ENCODE data around the gene TPSB2.
"Not testable (repeated sequence)": the region's sequence is repeated elsewhere in the genome, so short reads cannot be mapped to it uniquely, and the experiment has no call there.

Gene TPSB2

DNA sequence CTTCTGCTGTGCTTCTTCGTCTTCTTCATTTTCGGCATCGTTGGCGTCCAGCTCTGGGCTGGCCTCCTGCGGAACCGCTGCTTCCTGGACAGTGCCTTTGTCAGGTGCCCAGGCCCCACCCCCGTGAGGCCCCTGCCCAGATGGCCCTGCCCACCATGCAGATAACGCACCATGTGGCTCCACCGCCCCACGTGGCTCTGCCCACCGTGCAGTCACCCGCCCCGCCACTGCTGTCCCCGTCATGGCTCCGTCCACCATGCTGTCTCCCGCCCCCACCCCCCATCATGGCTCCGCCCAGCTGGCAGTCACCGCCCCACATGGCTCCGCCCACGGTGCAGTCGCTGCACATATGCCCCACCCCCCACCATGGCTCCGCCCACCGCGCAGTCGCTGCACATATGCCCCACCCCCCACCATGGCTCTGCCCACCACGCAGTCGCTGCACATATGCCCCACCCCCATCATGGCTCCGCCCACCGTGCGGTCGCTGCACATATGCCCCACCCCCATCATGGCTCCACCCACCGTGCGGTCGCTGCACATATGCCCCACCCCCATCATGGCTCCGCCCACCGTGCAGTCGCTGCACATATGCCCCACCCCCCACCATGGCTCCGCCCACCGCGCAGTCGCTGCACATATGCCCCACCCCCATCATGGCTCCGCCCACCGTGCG, 31.2 kb downstream of the TPSB2 start:
- not testable (repeated sequence) for DNase-seq

- DNase-seq, result no peak
Measured at GRCh38 chr16:1198194-1198593, 31.8 kb downstream of the TPSB2 start.

DNA sequence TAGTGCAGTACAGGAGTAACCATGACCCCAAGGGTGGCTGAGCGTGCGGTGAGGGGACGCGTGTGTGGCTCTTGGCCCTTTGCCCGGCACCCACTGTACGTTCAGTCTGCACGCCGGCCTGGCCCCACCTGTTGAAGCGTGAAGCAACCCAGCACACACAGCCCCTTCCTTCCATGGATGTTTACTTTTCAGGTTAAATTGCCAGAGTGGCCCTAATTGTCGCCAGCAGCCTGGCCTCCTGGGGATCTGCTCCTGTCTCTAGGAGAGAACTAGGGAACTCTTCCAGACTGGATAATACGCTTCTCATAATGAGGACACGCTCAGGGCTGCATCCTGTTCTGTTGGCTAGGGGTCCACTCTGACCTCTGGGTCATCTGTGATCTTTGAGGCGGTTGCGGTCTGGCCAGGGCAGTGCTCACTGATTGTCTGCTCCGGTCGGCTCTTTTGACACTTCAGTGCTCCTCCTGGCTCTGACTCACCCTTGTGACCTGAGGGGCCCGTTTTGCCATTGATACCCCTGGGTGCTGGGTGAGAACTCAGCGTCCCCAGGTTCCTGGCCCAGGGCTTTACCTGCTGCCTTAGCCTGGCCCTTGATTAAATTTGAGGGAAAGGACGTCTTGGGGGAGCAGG, 32.6 kb downstream of the TPSB2 start:
- DNase-seq, result no peak

DNA sequence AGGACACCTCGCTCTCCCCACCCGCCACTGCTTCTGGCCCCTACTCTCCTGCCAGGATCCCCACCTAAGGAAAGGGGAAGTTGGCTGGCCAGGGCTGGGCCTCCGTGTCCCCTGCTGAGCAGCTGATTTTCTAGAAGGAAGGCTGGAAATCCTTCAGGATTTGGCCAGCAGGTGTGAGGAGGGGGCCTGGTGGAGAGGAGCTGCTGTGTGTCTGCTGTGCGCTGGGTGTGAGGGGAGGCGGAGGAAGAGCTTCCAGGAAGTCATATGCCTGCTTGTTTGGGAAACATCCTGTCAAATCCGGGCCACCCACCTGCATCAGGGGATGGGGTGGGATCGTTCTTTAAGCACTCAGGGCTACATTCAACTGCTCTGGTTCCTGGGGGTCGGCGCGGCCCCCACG, 33.5 kb downstream of the TPSB2 start:
- DNase-seq, result no peak

DNA sequence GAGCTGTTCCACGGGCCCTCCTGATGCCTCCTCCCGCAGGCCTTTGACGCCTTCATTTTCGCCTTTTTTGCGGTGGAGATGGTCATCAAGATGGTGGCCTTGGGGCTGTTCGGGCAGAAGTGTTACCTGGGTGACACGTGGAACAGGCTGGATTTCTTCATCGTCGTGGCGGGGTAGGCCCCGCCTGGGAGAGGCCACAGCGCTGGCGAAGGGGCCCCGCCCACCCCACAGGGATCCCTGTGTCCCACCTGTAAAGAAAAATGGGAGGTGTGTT, 34.7 kb downstream of the TPSB2 start:
- no peak for DNase-seq

- DNase-seq, result no peak
Measured at GRCh38 chr16:1194665-1195392, 35.2 kb downstream of the TPSB2 start.

DNA sequence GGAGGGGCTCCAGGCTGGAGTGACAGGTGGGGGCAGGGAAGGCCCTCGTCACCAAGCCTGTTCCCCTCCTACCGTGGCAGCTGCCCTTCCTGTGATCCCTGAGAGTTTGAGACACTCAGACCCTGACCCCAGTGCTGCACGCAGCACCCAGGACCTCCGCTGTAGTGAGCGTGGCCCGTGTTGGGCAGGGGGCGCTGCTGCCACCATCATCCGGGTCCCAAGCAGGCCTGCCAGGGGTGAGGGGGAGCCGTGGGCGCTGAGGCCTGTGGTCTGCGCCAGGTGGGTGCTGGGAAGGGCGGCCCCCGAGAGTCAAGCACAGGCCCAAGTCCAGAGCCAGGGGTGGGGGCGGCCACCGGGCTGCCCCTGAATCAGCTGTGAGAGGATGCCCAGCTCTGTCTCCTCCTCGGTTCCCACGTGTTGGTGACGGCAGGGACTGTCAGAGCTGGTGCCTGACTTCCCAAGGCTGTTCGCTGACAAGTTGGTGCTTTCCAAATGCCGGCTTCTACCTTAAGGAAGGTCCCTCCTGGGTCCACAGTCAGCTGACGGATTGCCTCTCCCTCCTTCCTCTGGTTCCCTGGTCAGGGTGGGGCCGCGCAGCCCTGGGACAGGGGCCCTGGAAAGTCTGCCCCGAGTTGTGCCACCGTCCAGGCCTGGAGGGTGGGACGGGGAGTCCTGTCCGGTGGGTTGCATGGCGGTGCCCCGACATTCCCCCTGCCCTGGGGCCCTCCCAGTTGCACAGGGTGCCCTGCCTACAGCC, 36.0 kb downstream of the TPSB2 start:
- no peak for DNase-seq

DNA sequence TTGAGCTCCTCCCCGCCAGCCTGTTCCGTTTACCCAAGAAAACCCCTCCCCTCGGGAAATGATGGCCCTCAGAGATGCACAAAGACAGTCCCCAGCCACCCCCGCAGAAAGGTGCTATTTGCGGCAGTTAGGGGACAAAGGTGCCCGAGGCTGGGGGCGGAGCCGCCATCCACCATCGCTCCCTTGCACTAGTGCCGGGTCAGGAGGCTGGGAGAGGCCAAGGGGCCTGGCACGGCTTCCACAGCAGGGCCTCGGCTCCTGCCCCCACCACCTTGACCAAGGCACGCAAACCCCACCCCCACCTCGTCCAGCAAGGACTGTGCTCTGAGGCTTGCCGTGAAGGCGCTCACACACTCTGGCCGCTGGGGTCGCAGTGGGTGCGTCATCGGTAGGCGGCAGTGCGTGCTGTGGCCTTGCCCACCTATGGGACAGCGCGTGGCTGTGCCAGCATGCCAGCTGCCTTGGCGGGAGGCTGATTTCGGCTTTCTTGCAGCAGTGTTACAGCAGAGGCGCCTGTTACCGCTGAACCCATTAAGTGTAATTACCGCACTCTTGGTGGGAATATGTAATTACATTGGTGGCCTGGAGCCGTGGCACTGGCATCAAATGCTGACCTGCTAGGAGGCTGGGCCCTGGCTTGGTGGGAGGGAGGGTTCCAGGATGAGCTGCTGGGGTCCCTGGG, 36.7 kb downstream of the TPSB2 start:
- no peak for DNase-seq

GRCh38 chr16:1192384-1193073, 37.5 kb downstream of the TPSB2 start:
- no peak for DNase-seq

DNA sequence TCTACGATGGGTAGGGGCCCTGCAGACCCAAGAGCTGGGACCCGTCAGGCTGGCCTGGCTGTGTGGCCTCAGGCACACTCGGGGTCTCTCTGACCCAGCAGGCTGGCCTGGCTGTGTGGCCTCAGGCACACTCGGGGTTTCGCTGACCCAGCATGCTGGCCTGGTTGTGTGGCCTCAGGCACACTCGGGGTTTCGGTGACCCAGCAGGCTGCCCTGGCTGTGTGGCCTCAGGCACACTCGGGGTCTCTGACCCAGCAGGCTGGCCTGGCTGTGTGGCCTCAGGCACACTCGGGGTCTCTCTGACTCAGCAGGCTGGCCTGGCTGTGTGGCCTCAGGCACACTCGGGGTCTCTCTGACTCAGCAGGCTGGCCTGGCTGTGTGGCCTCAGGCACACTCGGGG, 39.2 kb downstream of the TPSB2 start:
- not testable (repeated sequence) for DNase-seq

GRCh38 chr16:1189455-1189854, 40.5 kb downstream of the TPSB2 start:
- no peak for DNase-seq

GRCh38 chr16:1188432-1189189, 41.4 kb downstream of the TPSB2 start:
- DNase-seq, result peak; percentile 34

- DNase-seq, result not testable (repeated sequence)
Measured at GRCh38 chr16:1185460-1186207, 44.4 kb downstream of the TPSB2 start.

- DNase-seq, result no peak
Measured at GRCh38 chr16:1184980-1185379, 45.0 kb downstream of the TPSB2 start.

- no peak for DNase-seq
Measured at GRCh38 chr16:1184156-1184868, 45.7 kb downstream of the TPSB2 start.

DNA sequence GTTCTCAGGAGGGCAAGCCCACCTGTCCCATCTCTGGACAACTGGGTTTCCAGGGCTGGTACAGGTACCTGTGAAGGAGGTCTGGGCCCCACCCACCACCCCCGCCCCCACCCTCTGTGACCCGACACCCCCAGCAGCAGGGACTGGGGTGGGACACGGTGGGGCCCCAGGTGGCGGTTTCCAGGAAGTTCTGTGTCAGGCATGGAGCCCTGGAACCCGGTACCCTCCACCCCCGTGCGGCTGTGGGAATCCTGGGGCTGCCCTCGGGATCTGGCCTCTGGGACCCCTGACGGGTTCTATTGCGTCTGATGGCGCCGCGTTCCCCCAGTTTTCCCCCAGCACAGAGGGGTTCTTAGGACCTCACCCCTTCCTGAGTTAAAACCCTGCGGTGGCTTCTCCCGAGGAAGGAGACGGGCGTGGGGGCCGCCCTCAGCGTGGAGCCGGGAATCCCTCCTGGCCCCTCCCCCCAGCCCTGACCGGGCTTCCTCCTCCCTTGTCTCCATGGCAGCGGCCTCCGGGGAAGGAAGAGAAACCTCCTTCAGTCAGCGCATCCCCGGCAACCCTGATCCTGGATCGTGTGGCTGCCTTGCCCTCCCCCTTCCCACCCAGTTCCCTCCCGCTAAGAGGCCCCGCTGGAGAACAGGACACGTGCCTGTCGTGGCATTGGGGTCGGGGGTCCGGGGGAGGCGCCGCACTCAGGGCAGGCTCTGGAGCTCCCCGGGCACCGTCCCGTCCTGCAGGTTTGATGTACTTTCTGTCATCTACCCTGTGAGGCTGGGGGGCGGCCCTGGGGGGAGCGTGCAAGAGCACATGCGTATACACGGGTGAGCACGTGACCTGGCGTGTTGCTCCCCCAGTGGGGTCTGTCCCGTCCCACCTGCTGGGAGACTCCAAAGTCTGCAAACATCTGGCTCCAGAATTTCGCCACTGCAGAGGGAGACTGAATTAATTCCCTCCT, 46.8 kb downstream of the TPSB2 start:
- DNase-seq, result no peak

DNA sequence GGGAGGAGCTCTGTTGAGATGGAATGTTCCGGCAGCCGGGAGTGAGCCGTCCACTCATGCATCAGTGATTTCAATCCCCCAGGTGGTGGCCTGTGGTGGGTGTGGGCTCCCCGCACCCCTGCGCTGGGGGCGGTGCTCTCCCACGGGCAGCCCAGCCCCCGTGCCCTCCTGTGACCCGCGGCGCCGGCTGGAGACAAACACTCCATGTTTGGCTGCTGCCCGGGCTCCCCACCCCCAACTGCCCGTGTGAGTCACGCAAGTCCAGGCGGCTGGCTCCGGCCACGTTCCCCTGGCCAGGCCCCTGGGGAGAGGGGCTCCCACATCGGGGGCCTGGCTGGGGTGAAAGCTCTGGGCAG, 47.7 kb downstream of the TPSB2 start:
- no peak for DNase-seq

- no peak for DNase-seq
Measured at GRCh38 chr16:1181404-1182315, 48.3 kb downstream of the TPSB2 start.
